ENCODE measurements around the gene COX6A1. TPM values are rescaled to one million over a fixed set of nuclear protein-coding genes. Genes with fewer than 3 reads are reported as not detected.

COX6A1 gene
- total and polyA plus RNA-seq, 2 experiments from 2014 or later, result 422 to 1,484 TPM

- no peak overlapping the region for H3K27ac Mint-ChIP-seq
- H3K27ac ChIP-seq (ENCODE audit: low read depth), result peak overlapping the region; percentile 74; the same call in 1 of the 2 replicates
- H3K4me3 Mint-ChIP-seq, result no peak overlapping the region
Measured at GRCh38 chr12:120479458-120479857, 41.5 kb downstream of the COX6A1 start.

More at GRCh38 chr12:120479458-120479857, 41.5 kb downstream of the COX6A1 start:
- H4K20me1 ChIP-seq (replicated peaks; ENCODE audit: insufficient read depth), result 0 out of 2 replicates have a peak, but pooled peaks cover 4% of the 10 kb centered on the region
- H3K79me2 ChIP-seq (replicated peaks; ENCODE audit: insufficient read depth), result no peaks in the 10 kb centered on the region
- ATAC-seq, result peak; percentile 70
- H3K27me3 ChIP-seq (ENCODE audit: insufficient read depth), result no peaks in the 10 kb centered on the region
- no peaks in the 10 kb centered on the region for H3K36me3 Mint-ChIP-seq (ENCODE audit: low read depth)
- no peak for TF ChIP-seq REST (IDR thresholded peaks at IDR 0.05; ENCODE audit: unreplicated experiment)
- TF ChIP-seq STAT1 (IDR thresholded peaks at IDR 0.05; ENCODE audit: unreplicated experiment), result no peak
- TF ChIP-seq EZH2 (IDR thresholded peaks at IDR 0.05; ENCODE audit: low read depth, unreplicated experiment), result no peak
- no peak for TF ChIP-seq CTCF (conservative IDR thresholded peaks at IDR 0.05; ENCODE audit: low read depth in 2 of 2)
- no peak for TF ChIP-seq NANOG (IDR thresholded peaks at IDR 0.05; ENCODE audit: borderline replicate concordance)
- TF ChIP-seq JUNB (IDR thresholded peaks at IDR 0.05; ENCODE audit: unreplicated experiment), result no peak
- no peak for TF ChIP-seq EZH2phosphoT487 (IDR thresholded peaks at IDR 0.05; ENCODE audit: unreplicated experiment)
- TF ChIP-seq CREB1 (CRISPR knock-in tag; IDR thresholded peaks at IDR 0.05; ENCODE audit: low read depth), result no peak
- no peak; the same call in 1 of the 2 replicates for TF ChIP-seq ZNF462 (CRISPR knock-in tag; IDR thresholded peaks at IDR 0.05)
- no peak for TF ChIP-seq ZNF331 (CRISPR knock-in tag; IDR thresholded peaks at IDR 0.05; ENCODE audit: low read depth)
- TF ChIP-seq POLR2AphosphoS5 (IDR thresholded peaks at IDR 0.05; ENCODE audit: low read depth), result no peak
- no peak for TF ChIP-seq ZNF114 (CRISPR knock-in tag; IDR thresholded peaks at IDR 0.05)
- TF ChIP-seq ETS1 (IDR thresholded peaks at IDR 0.05), result no peak
- no peaks in the 10 kb centered on the region for H3K9me3 Mint-ChIP-seq
- H3F3A ChIP-seq (replicated peaks; ENCODE audit: low read depth), result no peaks in the 10 kb centered on the region
- no peak overlapping the region for H3K4me3 ChIP-seq
- no peak overlapping the region for H3K4me2 ChIP-seq
- H3K4me1 ChIP-seq (ENCODE audit: insufficient read depth), result peaks cover 3% of the 10 kb centered on the region; the same call in 1 of the 2 replicates
- H3K4me1 Mint-ChIP-seq, result peaks cover 13% of the 10 kb centered on the region
- peak; percentile 56 for DNase-seq (ENCODE audit: low spot score)
- H3K27me3 Mint-ChIP-seq (ENCODE audit: insufficient read depth, low read depth, poor library complexity), result peaks cover 8% of the 10 kb centered on the region
- H2AFZ ChIP-seq, result no peak overlapping the region
- H3K9me2 ChIP-seq (ENCODE audit: insufficient read depth), result no peaks in the 10 kb centered on the region
- H3K36me3 ChIP-seq (ENCODE audit: insufficient read depth), result no peaks in the 10 kb centered on the region
